ENCODE measurements around the gene PLXNC1.
A peak's percentile ranks its signal among the peaks of the same experiment; 100 is the strongest.

Gene PLXNC1

DNA sequence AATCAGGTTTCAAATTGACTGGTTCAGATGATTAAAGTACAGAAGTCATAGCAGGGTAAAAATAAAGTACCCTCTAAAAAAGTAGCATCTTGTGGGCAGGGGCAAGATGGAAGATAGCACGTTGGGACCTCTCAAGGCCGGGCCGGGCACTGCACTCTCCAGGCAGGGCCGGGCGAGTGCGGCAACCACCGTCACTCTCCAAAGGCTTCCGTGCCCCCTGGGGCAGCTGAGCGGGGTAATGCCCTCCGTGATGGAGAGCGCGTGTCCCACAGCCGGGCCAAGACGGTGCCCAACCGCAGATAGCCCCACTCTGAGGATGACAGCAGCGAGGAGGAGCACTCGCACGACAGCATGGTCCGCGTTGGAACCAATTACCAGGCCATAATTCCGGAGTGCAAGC, 8.6 kb upstream of the PLXNC1 start:
- DNase-seq: no peak

DNA sequence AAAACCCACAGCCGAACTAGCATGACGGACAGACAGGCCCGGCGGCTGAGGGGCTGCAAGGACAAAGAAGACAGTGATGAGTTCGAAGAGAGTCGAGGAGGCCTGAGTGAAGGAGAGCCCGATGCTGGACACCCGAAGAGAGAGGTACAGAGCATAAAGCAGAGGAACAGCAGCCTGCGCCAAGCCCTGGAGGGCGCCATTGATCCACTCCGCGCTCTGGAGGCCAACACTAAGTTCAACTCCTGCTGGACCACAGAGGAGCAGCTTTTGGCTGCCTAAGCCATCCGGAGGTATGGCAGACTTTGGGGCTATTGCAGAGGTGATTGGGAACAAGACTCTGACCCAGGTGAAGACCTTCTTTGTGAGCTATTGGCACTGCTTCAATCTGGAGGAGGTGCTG, 7.8 kb upstream of the PLXNC1 start:
- no peak for DNase-seq

DNA sequence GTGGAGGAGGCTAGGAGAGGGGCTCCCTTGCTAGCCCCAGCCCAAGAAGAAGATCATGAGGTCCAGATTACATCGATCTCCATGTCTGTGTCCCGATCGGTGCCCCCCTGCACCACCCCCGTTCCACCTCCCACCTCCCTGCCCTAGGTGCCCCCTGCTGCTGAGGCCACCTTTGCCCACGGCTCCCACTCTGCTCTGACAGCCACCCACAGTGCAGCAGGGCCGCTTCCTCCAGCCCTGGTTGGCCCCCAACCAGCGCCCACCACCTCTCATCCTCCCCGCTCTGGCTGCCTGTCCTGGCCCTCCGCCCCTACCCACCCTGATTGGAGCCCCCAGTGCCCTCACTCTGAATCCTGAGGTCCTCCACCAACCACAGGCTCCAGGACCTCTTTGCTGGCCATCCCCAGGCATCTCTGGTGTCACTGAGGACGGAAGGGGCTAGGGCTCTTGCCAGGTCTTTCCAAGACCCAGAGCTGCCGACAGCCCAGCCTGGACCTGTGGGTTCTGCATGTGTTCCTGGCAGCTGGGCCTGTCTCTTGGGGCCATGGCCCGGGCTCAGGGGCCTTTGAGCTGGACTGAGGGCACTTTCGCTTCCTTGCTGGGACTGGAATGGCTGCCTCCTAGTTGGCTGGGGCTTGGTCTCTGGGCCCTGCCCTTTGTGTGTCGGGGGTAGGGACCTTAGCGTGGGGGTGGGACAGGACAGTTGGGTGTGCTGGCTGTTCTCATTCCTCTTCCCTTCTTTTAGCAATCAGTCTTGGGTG, 7.2 kb upstream of the PLXNC1 start:
- no peak for DNase-seq

DNA sequence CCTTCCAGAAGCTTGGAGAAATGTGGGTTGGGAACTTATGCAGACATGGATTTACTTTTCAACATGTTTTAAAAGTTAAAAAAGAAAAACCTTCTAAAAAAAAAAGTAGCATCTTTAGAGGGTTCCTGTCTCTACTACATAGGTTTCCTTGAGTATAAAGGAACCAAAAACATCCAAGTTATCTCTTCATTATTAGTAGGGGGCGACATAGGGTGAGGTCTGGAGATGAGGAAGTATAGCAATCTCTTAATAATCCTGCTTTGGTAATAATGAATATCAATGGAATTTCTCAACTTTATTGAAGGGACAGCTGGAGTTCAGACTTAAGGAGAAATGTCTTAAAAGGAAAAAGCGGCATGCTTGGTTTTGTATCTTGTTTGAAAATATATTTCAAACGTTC, 6.5 kb upstream of the PLXNC1 start:
- no peak for DNase-seq

DNA sequence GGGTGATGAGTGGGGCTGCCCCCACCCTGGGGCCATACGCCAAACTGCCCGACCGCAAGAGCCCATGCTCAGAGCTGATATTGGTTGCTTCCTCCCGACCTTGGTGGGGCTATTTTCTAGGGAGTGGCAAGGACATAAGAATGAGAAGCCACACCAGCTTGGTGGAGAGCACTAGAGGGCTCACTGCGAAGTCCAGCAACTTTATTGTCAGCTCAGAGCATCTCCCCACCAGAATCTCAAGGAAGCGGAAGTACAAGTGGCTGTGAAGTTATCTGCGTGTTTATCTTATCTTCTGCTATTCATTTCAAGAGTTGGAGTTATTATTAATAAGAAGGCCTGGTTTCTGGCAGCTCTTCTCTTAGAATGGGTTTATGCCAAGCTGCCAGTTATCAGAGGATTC, 4.9 kb upstream of the PLXNC1 start:
- DNase-seq: no peak

DNA sequence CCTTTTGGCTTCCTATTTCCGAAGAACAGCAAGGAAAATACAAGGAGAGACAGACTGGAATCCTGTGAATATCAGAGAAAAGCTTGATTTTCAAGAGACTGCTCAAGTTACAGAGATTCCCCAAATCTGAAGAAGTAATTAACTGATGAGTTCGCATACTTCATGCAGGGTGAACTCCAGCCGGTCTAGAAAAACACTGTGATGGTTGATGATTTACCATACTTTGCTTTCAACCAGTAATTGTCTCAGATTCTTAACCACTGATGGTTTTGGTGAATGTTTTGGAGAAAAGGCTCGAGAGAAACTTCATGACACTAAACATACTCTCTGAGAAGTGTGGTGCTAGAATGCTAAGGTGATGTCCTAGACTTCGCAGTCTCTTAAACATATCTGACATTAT, 4.4 kb upstream of the PLXNC1 start:
- DNase-seq: no peak

DNA sequence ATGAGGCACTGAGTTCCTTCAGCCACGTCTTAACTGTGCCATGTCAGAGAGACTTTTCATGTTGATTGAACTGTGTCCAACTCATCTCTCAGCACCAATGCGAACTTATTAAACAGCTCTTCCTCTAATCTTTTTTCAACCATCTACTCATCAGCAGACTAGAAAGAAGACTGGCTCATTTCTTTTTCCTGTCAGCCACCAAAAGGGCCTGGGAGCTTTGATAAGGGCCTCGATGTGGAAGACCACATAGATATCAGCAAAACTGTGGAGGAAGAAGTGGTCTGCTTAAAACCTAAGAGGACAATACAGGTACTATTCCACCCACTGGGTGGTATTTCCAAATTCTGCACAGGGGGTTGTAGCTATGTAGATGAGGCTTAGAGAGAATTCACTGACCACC, 3.6 kb upstream of the PLXNC1 start:
- DNase-seq: no peak

DNA sequence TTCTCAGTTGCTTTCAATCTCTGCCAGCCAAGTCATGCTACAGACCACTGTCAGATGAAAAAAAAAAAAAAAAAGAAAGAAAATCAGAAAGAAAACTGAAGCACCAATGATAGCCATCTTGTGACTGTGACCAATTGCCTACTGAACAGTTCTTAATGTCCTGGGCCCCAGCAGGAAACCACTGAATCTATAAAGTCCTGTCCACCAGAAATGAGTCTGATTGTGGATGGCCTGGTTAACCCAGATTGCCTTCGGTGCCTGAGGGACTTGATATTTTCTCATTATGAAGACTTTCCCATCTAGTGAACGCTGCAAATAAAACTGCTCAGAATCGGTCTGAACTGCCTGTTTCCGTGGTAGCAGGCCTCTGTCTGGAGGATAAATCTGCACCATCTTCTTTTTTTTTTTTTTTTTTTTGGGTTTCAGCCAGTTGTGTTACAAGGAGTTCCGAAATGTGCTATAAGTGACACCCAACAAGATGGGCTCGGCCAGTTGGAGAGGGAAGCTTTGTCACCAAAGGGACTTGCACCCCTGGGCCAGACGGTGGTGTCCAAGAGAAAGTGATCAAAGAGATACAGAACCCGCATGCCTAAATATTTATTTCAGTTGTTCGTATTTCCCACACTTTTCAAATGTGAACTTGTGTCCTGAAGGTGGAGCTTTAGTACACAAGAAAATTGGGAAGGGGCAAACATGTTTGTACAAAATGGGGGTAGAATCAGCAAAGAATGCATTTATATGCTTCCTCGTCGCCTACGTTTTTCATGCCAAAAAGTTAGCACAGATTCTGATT, 3.0 kb upstream of the PLXNC1 start:
- no peak for DNase-seq

DNA sequence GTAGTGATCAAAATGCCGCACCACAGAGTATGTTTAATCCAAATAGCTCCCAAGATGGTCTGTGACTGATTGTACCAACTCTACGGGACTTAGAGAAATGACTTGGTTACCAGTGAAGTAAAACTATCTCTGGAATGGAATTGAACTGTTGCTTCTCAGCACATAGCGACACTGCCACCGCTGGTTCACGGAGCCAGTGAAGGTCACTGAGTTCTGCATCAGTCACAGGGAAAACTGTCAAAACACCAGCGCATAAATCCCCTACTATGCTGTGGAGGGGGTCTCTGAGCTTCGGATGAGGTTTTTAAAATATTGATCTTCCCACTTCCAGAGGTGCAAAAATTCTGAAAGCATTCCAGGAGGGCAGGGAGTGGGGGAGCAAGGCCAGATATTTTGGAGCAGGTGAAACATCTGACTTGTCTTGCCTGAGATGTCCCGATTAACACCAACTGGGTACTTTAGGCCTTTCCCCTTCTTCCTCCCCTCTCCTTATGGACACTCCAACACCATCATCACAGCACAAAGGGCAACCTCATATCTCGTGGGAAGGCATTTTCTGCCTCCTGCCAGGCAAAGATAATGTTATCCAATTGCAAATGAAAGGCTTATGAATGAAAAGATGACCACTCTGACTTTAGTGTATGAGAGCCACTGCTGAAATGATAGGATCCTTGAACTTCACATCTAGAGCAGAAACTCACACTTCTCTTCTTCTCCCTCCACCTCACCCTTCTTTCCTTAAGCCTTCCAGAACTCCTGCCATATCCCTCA, 2.0 kb upstream of the PLXNC1 start:
- DNase-seq: no peak

DNA sequence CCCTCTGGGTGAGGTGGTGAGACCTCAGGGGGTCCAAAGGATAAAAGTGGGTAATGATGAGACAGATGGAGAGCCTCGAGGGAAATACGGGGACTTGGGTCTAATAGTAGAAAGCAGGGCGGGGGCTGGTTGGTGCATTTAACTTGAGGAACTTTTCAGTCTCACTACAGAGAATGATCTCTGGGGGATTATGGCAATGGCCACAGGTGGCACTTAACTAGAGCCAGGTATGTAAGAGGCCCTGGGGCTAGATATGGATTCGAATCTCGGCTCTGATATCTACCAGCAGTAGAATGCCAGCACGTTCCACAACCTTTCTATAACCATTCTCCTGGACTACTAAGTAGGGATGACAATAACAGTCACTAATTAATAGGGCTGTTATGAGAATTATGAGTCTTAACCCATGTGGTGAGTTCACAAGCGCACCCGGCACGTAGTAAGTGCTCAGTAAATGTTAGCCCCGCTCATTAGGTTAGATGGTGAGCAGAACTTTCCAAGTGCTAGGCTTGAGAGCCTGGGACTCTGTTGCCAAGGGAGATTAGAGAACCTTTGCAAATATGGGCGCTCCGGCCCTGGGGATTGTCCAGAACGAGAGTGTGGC, 888 bp upstream of the PLXNC1 start:
- peak; percentile 62 for DNase-seq

DNA sequence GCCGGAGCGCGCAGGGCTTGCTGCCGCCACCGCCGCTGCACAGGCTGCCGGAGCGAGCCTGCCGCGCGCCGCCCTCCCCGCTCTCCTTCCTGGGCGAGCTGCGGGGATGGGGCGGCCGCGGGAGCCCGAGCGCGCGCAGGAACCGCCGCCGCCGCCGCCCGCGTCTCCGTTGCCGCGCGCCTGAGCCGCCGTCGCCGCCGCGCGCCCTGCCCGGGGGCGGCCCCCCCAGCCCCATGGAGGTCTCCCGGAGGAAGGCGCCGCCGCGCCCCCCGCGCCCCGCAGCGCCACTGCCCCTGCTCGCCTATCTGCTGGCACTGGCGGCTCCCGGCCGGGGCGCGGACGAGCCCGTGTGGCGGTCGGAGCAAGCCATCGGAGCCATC, 352 bp downstream of the PLXNC1 start:
- no peak for DNase-seq

DNA sequence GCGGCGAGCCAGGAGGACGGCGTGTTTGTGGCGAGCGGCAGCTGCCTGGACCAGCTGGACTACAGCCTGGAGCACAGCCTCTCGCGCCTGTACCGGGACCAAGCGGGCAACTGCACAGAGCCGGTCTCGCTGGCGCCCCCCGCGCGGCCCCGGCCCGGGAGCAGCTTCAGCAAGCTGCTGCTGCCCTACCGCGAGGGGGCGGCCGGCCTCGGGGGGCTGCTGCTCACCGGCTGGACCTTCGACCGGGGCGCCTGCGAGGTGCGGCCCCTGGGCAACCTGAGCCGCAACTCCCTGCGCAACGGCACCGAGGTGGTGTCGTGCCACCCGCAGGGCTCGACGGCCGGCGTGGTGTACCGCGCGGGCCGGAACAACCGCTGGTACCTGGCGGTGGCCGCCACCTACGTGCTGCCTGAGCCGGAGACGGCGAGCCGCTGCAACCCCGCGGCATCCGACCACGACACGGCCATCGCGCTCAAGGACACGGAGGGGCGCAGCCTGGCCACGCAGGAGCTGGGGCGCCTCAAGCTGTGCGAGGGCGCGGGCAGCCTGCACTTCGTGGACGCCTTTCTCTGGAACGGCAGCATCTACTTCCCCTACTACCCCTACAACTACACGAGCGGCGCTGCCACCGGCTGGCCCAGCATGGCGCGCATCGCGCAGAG, 873 bp downstream of the PLXNC1 start:
- DNase-seq: peak; percentile 42

DNA sequence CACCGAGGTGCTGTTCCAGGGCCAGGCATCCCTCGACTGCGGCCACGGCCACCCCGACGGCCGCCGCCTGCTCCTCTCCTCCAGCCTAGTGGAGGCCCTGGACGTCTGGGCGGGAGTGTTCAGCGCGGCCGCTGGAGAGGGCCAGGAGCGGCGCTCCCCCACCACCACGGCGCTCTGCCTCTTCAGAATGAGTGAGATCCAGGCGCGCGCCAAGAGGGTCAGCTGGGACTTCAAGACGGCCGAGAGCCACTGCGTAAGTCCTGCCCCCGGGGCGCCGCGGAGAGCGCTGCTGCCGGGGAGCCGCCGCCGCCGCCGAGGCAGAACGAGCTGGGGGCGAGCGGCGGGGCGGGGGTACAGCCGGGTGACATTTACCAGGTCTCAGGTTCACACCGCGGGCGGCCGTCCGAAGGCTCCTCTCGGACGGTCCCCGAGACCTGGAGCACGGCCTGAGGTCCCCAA, 1.4 kb downstream of the PLXNC1 start:
- DNase-seq: no peak

DNA sequence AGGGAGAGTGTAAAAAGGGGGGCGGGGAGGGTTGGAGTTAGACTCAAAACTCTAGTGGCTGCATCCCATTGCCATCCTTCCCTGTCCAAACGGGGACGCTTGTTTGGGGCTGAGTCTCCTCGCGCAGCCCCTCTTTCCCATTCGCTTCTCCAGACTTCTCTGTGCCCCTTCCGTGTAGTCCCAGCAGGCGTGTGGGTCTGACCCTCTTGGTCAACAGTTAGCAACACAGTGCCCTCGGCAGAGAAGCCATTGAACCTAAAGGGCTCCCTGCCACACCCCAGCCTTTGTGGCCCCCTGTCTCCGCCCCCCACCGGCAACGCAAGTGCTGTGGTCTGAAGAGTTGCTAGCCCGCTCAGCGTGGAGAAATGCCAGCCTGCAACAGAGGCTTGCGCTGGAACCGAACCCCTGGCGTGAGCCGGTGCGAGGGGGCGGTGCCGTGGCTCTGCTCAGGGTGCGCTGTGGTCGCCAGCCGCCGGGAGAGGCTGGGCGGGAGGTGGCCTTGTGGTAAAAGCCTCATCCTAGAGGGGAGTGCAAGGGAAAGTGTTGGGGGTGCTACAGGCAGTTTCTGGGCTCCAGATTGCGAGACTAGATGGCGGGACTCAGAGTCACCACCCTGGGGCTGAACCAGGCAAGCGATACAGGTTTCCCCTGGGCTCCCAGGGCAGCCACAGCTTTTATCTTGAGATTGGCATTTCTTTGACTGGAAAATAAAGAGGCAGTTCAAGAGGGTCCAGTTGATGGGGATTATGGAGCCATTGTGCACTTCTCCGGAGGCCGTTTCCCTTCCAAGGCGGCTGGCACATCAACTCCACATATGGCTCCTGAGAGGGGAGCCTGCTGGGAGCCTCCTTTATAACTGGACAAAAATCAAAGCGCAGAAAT, 2.1 kb downstream of the PLXNC1 start:
- no peak for DNase-seq

DNA sequence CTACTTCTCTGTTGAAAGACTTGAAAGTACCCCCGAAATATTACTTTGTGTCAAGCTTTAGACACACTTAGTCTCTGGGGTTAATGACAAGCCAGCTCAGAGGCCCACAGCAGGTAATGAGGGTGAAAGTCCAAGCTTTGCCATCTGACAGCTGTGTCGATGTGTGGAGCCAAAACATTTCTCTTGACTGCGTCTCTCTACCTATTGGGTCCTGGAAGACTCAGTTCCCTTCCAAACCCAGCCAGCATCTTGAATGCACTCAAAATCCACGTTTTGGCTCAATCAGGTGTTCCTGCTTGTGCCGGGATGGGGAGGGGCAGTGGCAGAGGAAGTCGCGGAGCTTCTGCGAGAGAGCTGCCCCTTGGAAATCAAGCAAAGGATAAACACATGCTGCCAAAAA, 3.2 kb downstream of the PLXNC1 start:
- no peak for DNase-seq

DNA sequence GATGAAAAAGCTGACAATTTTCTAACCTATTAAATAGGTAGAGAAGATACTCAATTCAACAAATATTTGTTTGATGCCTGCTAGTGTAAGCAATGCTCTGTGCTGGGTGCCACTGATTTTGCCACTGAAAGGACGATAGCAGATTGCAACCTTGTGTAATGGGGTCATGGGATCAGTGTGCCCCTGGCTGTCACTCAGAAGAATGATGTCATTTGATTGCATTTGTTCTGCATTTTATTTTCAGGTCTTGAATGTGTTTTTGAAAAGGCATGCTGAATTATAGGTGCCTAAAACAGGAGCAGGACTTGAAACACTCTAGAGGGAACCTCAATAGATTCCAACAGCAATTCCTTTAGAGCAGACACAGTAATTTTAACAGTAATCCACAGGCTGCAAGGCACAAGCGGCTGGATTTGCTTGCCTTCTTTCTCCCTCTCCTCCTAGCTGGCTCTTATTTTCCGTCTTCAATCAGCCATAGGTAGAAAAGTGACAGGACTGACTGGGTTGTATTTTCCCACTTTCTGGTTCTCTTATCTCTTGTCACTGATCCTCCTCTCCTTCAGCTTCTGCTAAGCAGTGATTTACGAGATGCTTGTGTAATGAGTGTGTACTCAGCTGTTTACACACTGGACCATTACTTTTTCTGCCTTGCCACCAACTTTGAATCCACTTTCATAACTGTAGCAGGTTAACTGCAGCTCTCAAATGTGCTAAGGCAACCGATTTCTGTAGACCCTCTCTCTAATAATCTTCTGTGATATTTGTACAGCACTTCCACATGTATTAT, 4.1 kb downstream of the PLXNC1 start:
- no peak for DNase-seq

DNA sequence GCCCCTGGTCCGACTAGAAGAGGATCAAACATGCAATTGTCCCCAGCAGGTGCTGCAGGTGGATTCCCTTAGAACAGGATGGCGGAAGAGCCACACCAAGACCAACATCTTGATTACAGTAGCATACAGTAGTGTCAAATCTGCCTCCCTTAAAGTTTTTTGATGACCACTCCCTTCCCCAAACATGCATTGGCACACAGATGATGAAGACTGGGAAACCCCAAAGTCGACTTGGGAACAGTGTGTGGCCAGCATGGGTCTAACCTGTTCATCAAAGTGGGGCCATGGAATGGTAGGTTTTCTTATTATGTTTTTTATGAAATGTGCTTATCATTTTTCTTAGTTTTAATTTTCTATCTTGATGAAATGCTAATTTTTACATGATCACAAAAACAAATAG, 8.8 kb downstream of the PLXNC1 start:
- DNase-seq: no peak

DNA sequence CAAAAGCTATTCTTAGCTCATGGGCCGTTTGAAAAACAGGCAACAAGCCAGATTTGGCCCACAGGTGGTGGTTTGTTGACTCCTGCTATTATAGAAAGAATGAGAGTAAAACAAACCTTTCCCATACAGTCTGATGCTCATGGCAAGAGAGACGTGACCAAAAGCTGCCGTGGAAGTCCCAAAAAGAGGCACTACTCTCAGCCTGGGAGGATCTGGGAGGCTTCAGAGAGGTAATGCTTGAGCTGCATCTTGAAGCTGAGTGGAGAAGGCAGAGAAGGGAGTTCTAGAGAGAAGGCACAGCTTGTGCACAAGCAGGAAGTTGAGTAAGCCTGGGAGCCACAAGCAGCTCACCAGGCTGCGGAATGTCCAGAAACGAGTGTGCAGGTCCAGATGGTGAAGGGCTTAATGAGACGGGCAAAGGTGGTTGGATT, 9.6 kb downstream of the PLXNC1 start:
- no peak for DNase-seq

DNA sequence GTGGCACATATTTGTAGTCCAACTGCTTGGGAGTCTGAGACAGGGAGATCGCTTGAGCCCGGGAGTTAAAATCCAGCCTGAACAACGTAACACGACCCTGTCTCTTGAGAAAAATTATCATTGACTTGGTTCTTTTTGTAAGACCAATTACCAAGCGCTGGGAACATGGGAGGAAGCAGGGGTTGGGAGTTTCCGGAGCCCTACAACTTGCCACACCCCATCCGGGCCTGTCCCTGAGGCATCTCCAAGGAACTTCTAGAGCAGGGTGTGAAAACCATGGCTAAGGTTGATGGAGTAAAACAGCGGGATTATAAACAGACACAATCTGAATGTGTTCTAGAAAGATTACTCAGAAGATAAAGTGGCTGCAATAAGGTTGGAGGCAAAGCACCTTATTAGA, 10.3 kb downstream of the PLXNC1 start:
- DNase-seq: no peak

DNA sequence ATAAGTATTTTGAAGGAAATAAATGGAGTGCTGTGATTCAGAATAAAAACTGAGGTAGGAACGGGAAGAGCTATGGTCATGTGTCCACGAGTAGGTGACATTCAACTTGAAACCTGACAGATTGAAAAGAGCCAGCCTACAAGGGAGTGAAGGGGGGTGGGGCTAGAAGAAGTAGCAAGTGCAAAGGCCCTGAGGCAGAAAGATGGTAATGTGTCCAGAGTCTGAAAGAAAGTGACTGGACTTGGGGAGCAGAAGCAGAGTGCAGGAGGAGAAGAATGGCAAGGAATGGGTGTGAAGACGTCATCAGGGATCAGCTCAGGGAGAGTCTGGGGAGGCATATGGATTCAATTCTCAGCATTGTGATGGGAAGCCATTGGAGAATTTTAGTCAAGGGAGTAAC, 13.7 kb downstream of the PLXNC1 start:
- DNase-seq: no peak

DNA sequence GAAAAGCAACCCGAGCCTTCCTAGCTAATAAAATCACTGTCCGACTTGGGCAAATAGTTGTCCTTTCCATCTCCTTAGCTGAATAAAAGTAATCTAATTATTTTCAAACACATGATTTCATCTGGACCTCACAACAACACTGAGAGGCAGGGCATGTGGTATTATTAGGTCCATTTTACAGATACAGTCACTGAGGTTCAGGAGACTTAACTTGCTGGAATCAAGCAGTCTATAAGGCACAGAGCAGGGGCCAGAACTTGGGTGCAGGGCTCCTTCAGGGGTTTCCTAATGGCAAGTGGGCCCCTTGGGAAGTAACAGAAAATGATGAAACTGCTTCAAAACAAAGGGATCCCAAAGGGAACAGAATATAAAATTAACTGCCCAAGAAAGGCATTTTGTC, 15.5 kb downstream of the PLXNC1 start:
- DNase-seq: no peak

Data from NCI-H2171 treated with DMSO at 0.1 percent for 48 hours (cell line).